Stimulated activated naive CD4-positive, alpha-beta T cell (primary cell): Measurements from ENCODE around the gene VSNL1.
"Not testable (repeated sequence)": the region's sequence is repeated elsewhere in the genome, so short reads cannot be mapped to it uniquely, and the experiment has no call there.

ENCODE experiments used
- DNase-seq, 6 experiments: peaks; one replicate each; lab custom pipeline; 2025; lab: John Stamatoyannopoulos, UW

VSNL1 gene

GRCh38 chr2:17542471-17542870 lies 2.0 kb downstream of the VSNL1 start:
- DNase-seq = no peak

- no peak for DNase-seq
Observed at GRCh38 chr2:17543131-17543660, 2.7 kb downstream of the VSNL1 start.

GRCh38 chr2:17543848-17544247 lies 3.4 kb downstream of the VSNL1 start:
- DNase-seq = no peak

GRCh38 chr2:17544256-17544655 lies 3.8 kb downstream of the VSNL1 start:
- no peak for DNase-seq

GRCh38 chr2:17545680-17546613 lies 5.5 kb downstream of the VSNL1 start:
- no peak for DNase-seq

GRCh38 chr2:17547237-17547636 lies 6.7 kb downstream of the VSNL1 start:
- DNase-seq = no peak

GRCh38 chr2:17547737-17548136 lies 7.2 kb downstream of the VSNL1 start:
- DNase-seq = no peak

- DNase-seq = no peak
Observed at GRCh38 chr2:17550907-17551306, 10.4 kb downstream of the VSNL1 start.

- DNase-seq = no peak
Observed at GRCh38 chr2:17555150-17555549, 14.7 kb downstream of the VSNL1 start.

GRCh38 chr2:17557596-17557995 lies 17.1 kb downstream of the VSNL1 start:
- DNase-seq = no peak

- no peak for DNase-seq
Observed at GRCh38 chr2:17558053-17558452, 17.6 kb downstream of the VSNL1 start.

- no peak for DNase-seq
Observed at GRCh38 chr2:17558878-17559277, 18.4 kb downstream of the VSNL1 start.

GRCh38 chr2:17565726-17566125 lies 25.2 kb downstream of the VSNL1 start:
- not testable (repeated sequence) for DNase-seq

GRCh38 chr2:17571681-17572080 lies 31.2 kb downstream of the VSNL1 start:
- DNase-seq = no peak

- no peak for DNase-seq
Observed at GRCh38 chr2:17573085-17573803, 32.7 kb downstream of the VSNL1 start.

GRCh38 chr2:17573804-17574175 lies 33.3 kb downstream of the VSNL1 start:
- DNase-seq = no peak

- DNase-seq = no peak
Observed at GRCh38 chr2:17574406-17575073, 34.0 kb downstream of the VSNL1 start.

GRCh38 chr2:17576802-17577201 lies 36.3 kb downstream of the VSNL1 start:
- DNase-seq = no peak

- DNase-seq = no peak
Observed at GRCh38 chr2:17578466-17578928, 38.0 kb downstream of the VSNL1 start.

GRCh38 chr2:17579605-17580318 lies 39.3 kb downstream of the VSNL1 start:
- DNase-seq = no peak

GRCh38 chr2:17580319-17580715 lies 39.8 kb downstream of the VSNL1 start:
- DNase-seq = no peak

- no peak for DNase-seq
Observed at GRCh38 chr2:17581831-17582230, 41.3 kb downstream of the VSNL1 start.
